Endothelial cell (in vitro differentiated cells): ENCODE measurements around the gene CYP46A1. TPM values are rescaled to one million over a fixed set of nuclear protein-coding genes. Genes with fewer than 3 reads are reported as not detected.
A peak's percentile ranks its signal among the peaks of the same experiment; 100 is the strongest.

ENCODE experiments used
- DNase-seq: peaks from one replicate; pipeline ENCODE4 v3.0.0; 2021; ENCODE audit warnings: low spot score
- H3K27ac Mint-ChIP-seq: one replicate; pipeline ENCODE4 v1.8.0; 2021; ENCODE audit warnings: mixed read lengths, inconsistent platforms; ENCODE audit not compliant: unreplicated experiment
- H3K27me3 Mint-ChIP-seq: one replicate; pipeline ENCODE4 v1.8.0; 2021; ENCODE audit warnings: mild to moderate bottlenecking, moderate library complexity, mixed read lengths, inconsistent platforms; ENCODE audit not compliant: unreplicated experiment
- H3K36me3 Mint-ChIP-seq: one replicate; pipeline ENCODE4 v1.8.0; 2021; ENCODE audit warnings: mild to moderate bottlenecking, low read depth, mixed read lengths, inconsistent platforms; ENCODE audit not compliant: unreplicated experiment
- H3K4me1 Mint-ChIP-seq: one replicate; pipeline ENCODE4 v1.8.0; 2021; ENCODE audit warnings: mild to moderate bottlenecking, mixed read lengths, inconsistent platforms; ENCODE audit not compliant: unreplicated experiment
- H3K4me3 Mint-ChIP-seq: one replicate; pipeline ENCODE4 v1.8.0; 2021; ENCODE audit warnings: mild to moderate bottlenecking, mixed read lengths, inconsistent platforms; ENCODE audit not compliant: unreplicated experiment
- H3K9me3 Mint-ChIP-seq: one replicate; pipeline ENCODE4 v1.8.0; 2021; ENCODE audit warnings: mixed read lengths, inconsistent platforms; ENCODE audit not compliant: unreplicated experiment
- total RNA-seq: library from RNA; stranded (reverse); fragmentation: NEBNext Ultra II Directional; extraction: Animal tissue kit (Norgen Biotek cat#: 25700); gene quantifications from one replicate; pipeline ENCODE4 v1.2.1, GENCODE V29; 2021; ENCODE audit not compliant: unreplicated experiment
- TF ChIP-seq, protein P1 (sequence below): fragments of 200-600 bp; sonication (generic); IDR thresholded peaks from one replicate; pipeline ENCODE4 v1.5.0; 2021; ENCODE audit warnings: antibody characterized with exemption; ENCODE audit not compliant: unreplicated experiment

The CYP46A1 gene
- total RNA-seq, 1 donor from 2014 or later = 5.2 TPM

DNA sequence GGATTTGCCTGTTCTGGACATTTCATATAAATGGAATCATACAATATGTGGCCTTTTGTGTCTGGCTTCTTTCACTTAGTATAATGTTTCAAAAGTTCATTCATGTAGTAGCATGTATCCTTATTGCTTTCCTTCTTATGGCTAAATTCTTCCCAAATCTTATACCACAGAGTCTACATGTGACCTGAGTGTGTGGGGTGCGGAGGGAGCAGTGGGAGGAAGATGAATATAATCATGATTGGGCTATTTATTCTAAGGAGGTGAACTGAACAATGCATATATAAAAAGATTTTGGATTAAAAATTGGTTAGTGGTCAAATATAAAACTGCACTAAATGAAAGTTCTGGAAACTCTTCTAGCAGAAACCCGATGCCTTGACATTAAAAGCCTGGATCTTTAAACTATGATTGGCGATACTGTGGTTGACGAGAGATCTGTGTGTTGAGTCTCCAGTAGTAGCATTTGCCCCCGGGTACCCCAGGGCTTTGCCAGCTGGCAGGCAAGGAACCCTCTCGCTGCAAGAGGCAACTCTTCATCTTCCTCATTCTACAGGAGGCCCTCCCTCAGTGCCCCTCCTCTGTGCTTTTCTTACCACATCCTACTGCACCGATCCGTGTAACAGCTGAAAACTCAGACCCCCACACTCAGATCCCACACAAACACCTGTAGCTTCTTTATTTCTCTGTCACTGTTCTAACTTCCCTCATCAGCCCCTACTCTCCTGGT, 2.6 kb downstream of the CYP46A1 start:
- TF ChIP-seq, protein P1, sequence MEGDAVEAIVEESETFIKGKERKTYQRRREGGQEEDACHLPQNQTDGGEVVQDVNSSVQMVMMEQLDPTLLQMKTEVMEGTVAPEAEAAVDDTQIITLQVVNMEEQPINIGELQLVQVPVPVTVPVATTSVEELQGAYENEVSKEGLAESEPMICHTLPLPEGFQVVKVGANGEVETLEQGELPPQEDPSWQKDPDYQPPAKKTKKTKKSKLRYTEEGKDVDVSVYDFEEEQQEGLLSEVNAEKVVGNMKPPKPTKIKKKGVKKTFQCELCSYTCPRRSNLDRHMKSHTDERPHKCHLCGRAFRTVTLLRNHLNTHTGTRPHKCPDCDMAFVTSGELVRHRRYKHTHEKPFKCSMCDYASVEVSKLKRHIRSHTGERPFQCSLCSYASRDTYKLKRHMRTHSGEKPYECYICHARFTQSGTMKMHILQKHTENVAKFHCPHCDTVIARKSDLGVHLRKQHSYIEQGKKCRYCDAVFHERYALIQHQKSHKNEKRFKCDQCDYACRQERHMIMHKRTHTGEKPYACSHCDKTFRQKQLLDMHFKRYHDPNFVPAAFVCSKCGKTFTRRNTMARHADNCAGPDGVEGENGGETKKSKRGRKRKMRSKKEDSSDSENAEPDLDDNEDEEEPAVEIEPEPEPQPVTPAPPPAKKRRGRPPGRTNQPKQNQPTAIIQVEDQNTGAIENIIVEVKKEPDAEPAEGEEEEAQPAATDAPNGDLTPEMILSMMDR = no peak
- H3K36me3 Mint-ChIP-seq = peaks cover 5% of the 10 kb centered on the region
- peaks cover 16% of the 10 kb centered on the region for H3K27me3 Mint-ChIP-seq
- no peaks in the 10 kb centered on the region for H3K9me3 Mint-ChIP-seq
- H3K27ac Mint-ChIP-seq = no peak overlapping the region
- no peak overlapping the region for H3K4me3 Mint-ChIP-seq
- DNase-seq = no peak
- H3K4me1 Mint-ChIP-seq = peaks cover 41% of the 10 kb centered on the region

DNA sequence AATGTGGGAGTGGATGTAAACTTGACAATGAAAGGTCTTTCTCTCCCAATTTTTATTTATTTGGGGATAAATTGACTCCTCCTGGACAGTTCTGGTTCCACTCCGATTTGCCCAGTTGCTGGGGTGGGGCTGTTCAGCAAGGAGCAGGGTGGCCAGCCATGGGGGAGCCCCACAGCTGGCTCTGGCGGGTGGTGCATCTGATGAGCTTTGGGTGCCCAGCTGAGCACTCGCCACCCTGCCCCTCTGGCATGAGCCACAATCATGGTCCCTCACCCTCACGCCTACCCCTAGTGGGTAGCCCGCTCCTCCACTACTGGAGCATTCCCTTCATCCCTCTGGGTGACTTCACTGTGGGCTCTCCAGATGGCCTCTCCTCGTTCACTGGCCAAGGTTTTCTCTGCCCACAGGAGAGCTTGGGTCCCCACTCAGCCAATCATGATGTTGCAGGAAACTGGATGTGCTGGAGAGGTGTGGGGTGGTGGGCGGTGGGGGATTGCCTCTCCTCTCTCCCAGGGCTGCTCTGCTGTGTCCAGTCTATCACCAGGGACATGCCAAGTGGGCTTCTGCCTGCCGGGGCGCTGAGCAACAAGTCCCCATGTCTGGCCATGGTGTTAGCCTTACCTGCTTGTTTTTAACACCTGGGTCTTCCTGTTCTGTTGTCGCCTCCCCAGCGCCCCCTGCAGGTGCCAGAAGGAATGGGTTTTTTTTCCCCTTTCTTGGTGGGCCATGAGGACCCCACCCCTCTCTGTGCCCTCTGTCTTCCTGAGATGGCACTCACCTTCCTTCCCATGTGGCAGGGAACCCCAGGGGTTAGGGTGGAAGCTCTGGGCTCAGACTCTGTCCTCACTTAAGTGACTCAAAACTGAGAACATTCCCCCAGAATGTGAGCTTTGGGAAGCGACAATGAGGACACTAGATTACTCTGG, 3.4 kb downstream of the CYP46A1 start:
- H3K4me1 Mint-ChIP-seq = peaks cover 41% of the 10 kb centered on the region

DNA sequence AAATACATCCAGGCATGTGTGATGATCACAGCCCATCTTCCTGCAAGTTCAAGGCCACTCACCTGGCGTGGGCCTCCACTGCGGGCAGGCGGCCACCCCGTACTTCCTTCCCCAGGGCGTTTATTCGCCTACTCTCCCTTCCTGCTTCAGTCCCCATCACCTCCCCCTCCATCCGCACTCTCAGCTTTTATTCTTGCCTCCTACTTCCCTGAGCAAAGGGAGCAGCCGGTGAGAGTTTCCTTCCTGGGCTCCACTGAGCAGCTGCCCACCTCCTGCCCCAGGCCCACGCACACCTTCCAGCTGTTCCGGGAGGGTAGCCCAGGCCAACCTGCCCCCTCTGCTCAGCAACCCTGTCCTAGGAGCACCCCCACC, 4.1 kb downstream of the CYP46A1 start:
- TF ChIP-seq, protein P1 = no peak
- H3K9me3 Mint-ChIP-seq = no peaks in the 10 kb centered on the region
- peaks cover 12% of the 10 kb centered on the region for H3K27me3 Mint-ChIP-seq
- H3K4me3 Mint-ChIP-seq = no peak overlapping the region
- no peak for DNase-seq
- H3K27ac Mint-ChIP-seq = no peak overlapping the region
- H3K4me1 Mint-ChIP-seq = peaks cover 41% of the 10 kb centered on the region
- H3K36me3 Mint-ChIP-seq = peaks cover 5% of the 10 kb centered on the region

More for the DNA sequence above, 3.4 kb downstream of the CYP46A1 start:
- Mint-ChIP-seq H3K4me3 (no peak overlapping the region), H3K27ac (no peak overlapping the region), H3K9me3 (no peaks in the 10 kb centered on the region), H3K36me3 (peaks cover 5% of the 10 kb centered on the region), H3K27me3 (peaks cover 13% of the 10 kb centered on the region)
- TF ChIP-seq, protein P1 = peak; percentile 87
- peak; percentile 28 for DNase-seq

DNA sequence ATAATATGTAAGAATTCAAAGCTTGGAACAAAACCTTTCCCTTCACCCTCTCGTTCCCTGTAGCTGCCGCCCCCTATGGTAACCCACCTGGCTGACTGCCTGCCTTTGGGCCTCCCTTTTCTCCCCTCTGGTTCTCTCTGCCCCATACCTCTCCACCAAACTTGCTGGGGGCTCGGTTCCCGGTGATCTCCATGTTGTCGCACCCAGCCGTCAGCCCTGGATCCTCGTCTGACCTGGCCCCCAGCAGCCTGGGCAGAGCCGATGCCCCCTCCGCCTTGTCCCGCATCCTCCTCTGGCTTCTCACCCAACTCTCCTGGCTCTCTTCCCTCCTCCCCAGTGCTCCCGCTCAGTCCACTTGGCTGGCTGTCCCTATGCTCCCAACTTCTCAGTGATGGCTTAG, 4.5 kb downstream of the CYP46A1 start:
- Mint-ChIP-seq H3K4me1 (peaks cover 41% of the 10 kb centered on the region), H3K4me3 (peak overlapping the region; percentile 70), H3K27ac (peak overlapping the region; percentile 79), H3K36me3 (peaks cover 5% of the 10 kb centered on the region), H3K9me3 (no peaks in the 10 kb centered on the region), H3K27me3 (peaks cover 12% of the 10 kb centered on the region)
- TF ChIP-seq, protein P1 = no peak
- DNase-seq = no peak
